Astrocyte of the cerebellum (primary cell): ENCODE measurements around the gene BTNL8.

Experiments
- DNase-seq: peaks from one replicate; pipeline ENCODE4 v3.0.0-alpha.2; 2011; ENCODE audit warnings: low read depth
- H3K4me3 ChIP-seq: 2 replicates; pipeline ENCODE4 v1.5.1; 2011; ENCODE audit warnings: mild to moderate bottlenecking, low read depth, low read length, moderate library complexity
- in situ Hi-C: cut with HindIII; loops from 2 replicates; pipeline ENCODE4 v1.10.0; 2017; ENCODE audit warnings: low sequenced_read_pairs
- TF ChIP-seq, protein P1 (sequence below): IDR thresholded peaks from 2 replicates; pipeline ENCODE4 v1.5.1; 2012; ENCODE audit warnings: low read length, low read depth, moderate library complexity, mild to moderate bottlenecking; ENCODE audit errors: missing control alignments

BTNL8 gene

DNA sequence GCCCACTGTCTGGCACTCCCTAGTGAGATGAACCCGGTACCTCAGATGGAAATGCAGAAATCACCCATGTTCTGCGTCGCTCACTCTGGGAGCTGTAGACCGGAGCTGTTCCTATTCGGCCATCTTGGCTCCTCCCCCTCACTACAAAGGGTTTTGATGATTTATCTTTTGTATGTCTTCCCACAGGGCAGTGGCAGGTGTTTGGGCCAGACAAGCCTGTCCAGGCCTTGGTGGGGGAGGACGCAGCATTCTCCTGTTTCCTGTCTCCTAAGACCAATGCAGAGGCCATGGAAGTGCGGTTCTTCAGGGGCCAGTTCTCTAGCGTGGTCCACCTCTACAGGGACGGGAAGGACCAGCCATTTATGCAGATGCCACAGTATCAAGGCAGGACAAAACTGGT lies 9.4 kb downstream of the BTNL8 start:
- no peak overlapping the region for H3K4me3 ChIP-seq
- TF ChIP-seq, protein P1, sequence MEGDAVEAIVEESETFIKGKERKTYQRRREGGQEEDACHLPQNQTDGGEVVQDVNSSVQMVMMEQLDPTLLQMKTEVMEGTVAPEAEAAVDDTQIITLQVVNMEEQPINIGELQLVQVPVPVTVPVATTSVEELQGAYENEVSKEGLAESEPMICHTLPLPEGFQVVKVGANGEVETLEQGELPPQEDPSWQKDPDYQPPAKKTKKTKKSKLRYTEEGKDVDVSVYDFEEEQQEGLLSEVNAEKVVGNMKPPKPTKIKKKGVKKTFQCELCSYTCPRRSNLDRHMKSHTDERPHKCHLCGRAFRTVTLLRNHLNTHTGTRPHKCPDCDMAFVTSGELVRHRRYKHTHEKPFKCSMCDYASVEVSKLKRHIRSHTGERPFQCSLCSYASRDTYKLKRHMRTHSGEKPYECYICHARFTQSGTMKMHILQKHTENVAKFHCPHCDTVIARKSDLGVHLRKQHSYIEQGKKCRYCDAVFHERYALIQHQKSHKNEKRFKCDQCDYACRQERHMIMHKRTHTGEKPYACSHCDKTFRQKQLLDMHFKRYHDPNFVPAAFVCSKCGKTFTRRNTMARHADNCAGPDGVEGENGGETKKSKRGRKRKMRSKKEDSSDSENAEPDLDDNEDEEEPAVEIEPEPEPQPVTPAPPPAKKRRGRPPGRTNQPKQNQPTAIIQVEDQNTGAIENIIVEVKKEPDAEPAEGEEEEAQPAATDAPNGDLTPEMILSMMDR = no peak
- in situ Hi-C loops = no loop called here
- no peak for DNase-seq

GRCh38 chr5:180908998-180909731 lies 10.2 kb downstream of the BTNL8 start:
- TF ChIP-seq, protein P1 = no peak
- DNase-seq = no peak
- in situ Hi-C loops = no loop called here
- no peak overlapping the region for H3K4me3 ChIP-seq

- no peak for DNase-seq
- TF ChIP-seq, protein P1 = no peak
- in situ Hi-C loops = no loop called here
- H3K4me3 ChIP-seq = no peak overlapping the region
These were observed 10.8 kb downstream of the BTNL8 start for GRCh38 chr5:180909782-180910181.

DNA sequence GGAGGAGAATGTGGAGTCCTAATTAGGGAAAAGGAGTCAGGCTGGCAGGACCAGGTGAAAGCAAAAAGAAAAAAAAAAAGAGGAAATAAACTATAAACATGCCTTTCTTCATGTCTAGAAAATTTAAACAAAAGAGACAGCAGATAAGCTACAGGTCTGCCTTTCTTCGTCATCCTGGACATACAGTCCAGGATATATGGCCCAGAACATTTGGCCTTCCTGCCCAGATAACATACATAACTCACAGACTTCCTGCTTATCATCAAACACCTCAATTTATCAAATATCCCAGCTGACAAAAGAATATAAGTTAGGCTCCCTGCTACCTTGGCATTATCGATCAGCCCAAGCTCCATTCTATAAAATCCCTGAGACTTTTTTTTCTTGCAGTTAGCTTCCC lies 11.2 kb downstream of the BTNL8 start:
- in situ Hi-C loops = no loop called here
- no peak for DNase-seq
- TF ChIP-seq, protein P1 = no peak
- no peak overlapping the region for H3K4me3 ChIP-seq

GRCh38 chr5:180910735-180911134 lies 11.8 kb downstream of the BTNL8 start:
- no peak overlapping the region for H3K4me3 ChIP-seq
- TF ChIP-seq, protein P1 = no peak
- DNase-seq = no peak
- in situ Hi-C loops = no loop called here

- DNase-seq = no peak
- TF ChIP-seq, protein P1 = no peak
- in situ Hi-C loops = no loop called here
- H3K4me3 ChIP-seq = no peak overlapping the region
These were observed 15.7 kb downstream of the BTNL8 start for GRCh38 chr5:180914646-180915045.
